Activated CD8-positive, alpha-beta T cell treated with anti-CD3 and anti-CD28 coated beads for 36 hours (primary cell): ENCODE measurements around the gene CRTC1. TPM values are rescaled to one million over a fixed set of nuclear protein-coding genes. Genes with fewer than 3 reads are reported as not detected.
A peak's percentile ranks its signal among the peaks of the same experiment; 100 is the strongest.

Experiments used
- ATAC-seq: fragments of 200-7000 bp; cut with Tn5 transposase; one replicate; pipeline ENCODE4 v1.10.0; 2021; ENCODE audit warnings: mild to moderate bottlenecking, moderate library complexity
- CTCF ChIA-PET: fragments of 350-600 bp; sonication (Branson Sonifier 250); formaldehyde crosslinking; loops from one replicate; lab custom pipeline; 2021; ENCODE audit warnings: antibody characterized with exemption; lab: Charles Lee
- POLR2A ChIA-PET: fragments of 350-600 bp; sonication (Branson Sonifier 250); formaldehyde crosslinking; loops from one replicate; lab custom pipeline; 2021; ENCODE audit warnings: antibody characterized with exemption; lab: Charles Lee
- DNase-seq: peaks from one replicate; pipeline ENCODE4 v3.0.0-alpha.2; 2020
- H3K27ac Mint-ChIP-seq: one replicate; pipeline ENCODE4 v1.8.0; 2021; ENCODE audit warnings: mild to moderate bottlenecking, mixed read lengths
- H3K27me3 Mint-ChIP-seq: one replicate; pipeline ENCODE4 v1.8.0; 2021; ENCODE audit warnings: mixed read lengths
- H3K36me3 Mint-ChIP-seq: one replicate; pipeline ENCODE4 v1.8.0; 2021; ENCODE audit warnings: low read depth, mixed read lengths
- H3K4me1 Mint-ChIP-seq: one replicate; pipeline ENCODE4 v1.8.0; 2021; ENCODE audit warnings: low read depth, mixed read lengths
- H3K4me3 Mint-ChIP-seq: one replicate; pipeline ENCODE4 v1.8.0; 2021; ENCODE audit warnings: mild to moderate bottlenecking, moderate library complexity, mixed read lengths
- H3K9me3 Mint-ChIP-seq: one replicate; pipeline ENCODE4 v1.8.0; 2021; ENCODE audit warnings: mixed read lengths
- CTCF ChIP-seq: fragments of 200-600 bp; IDR thresholded peaks from one replicate; pipeline ENCODE4 v1.8.0; 2022; ENCODE audit warnings: antibody characterized with exemption, mild to moderate bottlenecking
- intact Hi-C: fragments of 100-400 bp; cut with micrococcal nuclease; formaldehyde crosslinking; loops from one replicate; pipeline ENCODE4 v1.10.0; 2022
- total RNA-seq, 2 experiments: library from RNA; stranded (reverse); gene quantifications; one replicate each; pipeline ENCODE4 v1.2.3, GENCODE V29; 2021

CRTC1 gene
- total RNA-seq, 2 experiments from 2014 or later = 4.4 to 4.5 TPM

DNA sequence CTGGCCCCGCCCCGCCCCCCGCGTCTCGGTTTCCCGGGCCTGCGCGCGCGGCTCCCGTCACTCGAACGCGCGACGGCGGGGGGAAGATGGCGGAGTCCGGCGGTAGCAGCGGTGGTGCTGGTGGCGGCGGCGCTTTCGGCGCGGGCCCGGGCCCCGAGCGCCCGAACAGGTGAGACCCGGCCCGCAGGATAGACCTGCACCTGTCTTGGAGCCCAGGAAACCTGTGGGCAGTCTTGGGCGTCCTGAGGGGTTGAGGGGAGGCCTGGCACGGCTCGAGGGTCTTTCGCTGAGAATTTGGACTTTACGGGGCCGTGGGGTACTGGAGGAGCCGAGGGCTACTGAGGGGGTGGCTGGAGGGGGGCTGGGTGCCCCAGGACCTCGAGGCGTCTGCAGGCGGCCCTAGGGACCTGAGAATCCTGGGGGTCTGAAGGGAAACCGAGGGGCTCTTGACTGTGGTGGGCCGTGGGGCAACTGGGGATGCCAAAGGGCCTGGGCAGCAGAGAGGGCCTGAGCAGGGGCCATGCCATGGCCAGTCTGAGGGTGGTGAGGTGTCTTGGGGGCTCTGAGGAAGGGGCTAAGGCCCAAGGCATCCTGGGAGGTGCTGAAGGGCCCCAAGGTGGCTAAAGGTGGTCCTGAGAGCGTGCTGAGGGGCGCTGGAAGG lies 46.4 kb upstream of the CRTC1 start, which contains the start of gene KLHL26:
Gene KLHL26 (plus strand): TSS at position 60 of the 661 bp plus-strand sequence. CDS start 27 bp downstream, at position 87.
- ATAC-seq = no peak
- CTCF ChIA-PET = no interaction called here
- Mint-ChIP-seq H3K4me1 (peaks cover 13% of the 10 kb centered on the region), H3K4me3 (peak within 1 kb of the TSS; percentile 87), H3K9me3 (no peaks in the 10 kb centered on the region), H3K27ac (peak within 1 kb of the TSS; percentile 84), H3K27me3 (no peaks in the 10 kb centered on the region), H3K36me3 (peaks cover 1% of the 10 kb centered on the region)
- POLR2A ChIA-PET = no interaction called here
- no peak for TF ChIP-seq CTCF
- no peak for DNase-seq
- intact Hi-C loops = loop anchor here (5.0 kb wide), 1 partner anchor 115 kb away; the partner anchor contains the start of gene ELL

DNA sequence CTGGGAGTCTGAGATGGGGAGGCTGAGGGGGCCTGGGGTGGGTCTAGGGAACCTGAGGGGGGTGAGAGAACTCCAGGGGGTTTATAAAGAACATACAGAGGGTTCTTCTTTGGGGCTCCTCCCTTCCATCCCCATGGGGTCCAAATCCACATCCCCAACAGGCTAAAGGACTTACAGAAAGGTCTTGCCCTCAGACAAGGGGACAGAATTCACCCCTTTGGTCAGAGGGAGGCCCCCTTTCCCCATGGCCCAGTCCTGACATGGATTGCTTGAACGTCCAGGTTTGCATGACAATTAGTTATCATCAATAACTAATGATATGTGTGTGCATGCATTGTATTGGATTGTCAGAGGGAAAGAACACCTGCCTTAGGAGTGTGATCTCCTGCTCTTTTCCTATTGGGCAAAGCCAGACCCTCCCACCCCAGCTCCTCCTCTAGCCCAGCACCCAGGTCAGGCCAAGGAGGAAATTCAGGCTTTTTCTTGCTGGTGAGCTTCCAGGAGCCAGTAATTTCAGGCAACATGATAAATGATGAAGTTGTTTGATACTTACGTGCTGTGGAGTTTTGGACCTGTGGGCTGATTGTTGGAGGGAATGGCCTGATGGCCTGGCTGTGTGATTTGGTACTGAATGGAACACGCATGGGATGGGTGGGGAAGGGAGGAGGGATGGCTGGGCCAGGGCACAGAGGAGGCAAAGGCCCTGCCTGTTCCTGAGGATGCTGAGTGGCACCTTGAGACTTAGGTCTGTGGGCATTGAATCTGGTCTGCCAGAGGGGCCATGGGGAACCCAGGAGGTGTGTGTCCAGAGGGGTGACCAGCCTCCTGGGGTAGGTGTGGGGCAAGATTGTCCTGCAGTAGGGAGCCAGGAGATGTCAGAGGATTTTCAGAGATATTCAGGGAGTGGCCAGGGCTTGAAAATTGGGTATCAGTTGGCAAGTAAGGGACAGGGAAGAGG lies 45.5 kb upstream of the CRTC1 start:
- intact Hi-C loops = loop anchor here (5.0 kb wide), 1 partner anchor 116 kb away; the partner anchor contains the start of gene ELL
- peaks cover 1% of the 10 kb centered on the region for H3K36me3 Mint-ChIP-seq
- H3K27ac Mint-ChIP-seq = peak overlapping the region; percentile 84
- ChIA-PET POLR2A (no interaction called here), CTCF (no interaction called here)
- DNase-seq (no peak), ATAC-seq (no peak)
- TF ChIP-seq CTCF = no peak
- H3K4me1 Mint-ChIP-seq = peaks cover 13% of the 10 kb centered on the region
- H3K9me3 Mint-ChIP-seq = no peaks in the 10 kb centered on the region
- H3K4me3 Mint-ChIP-seq = peak overlapping the region; percentile 87
- H3K27me3 Mint-ChIP-seq = no peaks in the 10 kb centered on the region

DNA sequence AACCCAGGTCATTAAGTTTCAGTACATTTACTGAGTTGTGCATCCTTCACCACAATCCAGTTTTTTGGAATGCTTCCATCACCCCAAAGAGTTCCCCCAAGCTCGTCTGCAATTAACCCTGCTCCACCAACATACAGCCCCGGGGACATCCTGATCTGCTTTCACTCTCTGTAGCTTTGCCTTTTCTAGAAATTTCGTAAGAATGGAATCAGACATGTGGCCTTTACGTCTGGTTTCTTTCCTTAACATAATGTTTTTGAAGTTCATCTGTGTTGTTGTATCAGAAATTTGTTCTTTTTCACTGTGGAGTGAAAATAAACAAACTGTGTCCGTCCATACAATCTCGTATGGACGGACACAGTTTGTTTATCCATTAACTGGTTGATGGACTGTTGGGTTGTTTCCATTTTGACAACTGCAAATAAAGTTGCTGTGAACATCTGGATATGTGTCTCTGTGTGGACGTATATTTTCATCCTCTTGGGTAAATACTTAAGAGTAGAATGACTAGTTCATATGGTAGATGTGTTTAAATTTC lies 43.7 kb upstream of the CRTC1 start:
- CTCF ChIA-PET = interaction anchor here (0.9 to 1.5 kb wide), 5 partner anchors 9 to 150 kb away, joined by 3 to 4 read pairs (median 3); no protein-coding TSS in a partner anchor
- H3K9me3 Mint-ChIP-seq = no peaks in the 10 kb centered on the region
- H3K27me3 Mint-ChIP-seq = no peaks in the 10 kb centered on the region
- H3K4me3 Mint-ChIP-seq = no peak overlapping the region
- ATAC-seq = no peak
- DNase-seq = no peak
- no peak for TF ChIP-seq CTCF
- H3K36me3 Mint-ChIP-seq = peaks cover 5% of the 10 kb centered on the region
- no peak overlapping the region for H3K27ac Mint-ChIP-seq
- POLR2A ChIA-PET = interaction anchor here (1.3 kb wide), 1 partner anchor 9 kb away, joined by 3 read pairs; no protein-coding TSS in a partner anchor
- H3K4me1 Mint-ChIP-seq = peaks cover 18% of the 10 kb centered on the region
- intact Hi-C loops = loop anchor here (5.0 kb wide), 1 partner anchor 117 kb away; the partner anchor contains the start of gene ELL

DNA sequence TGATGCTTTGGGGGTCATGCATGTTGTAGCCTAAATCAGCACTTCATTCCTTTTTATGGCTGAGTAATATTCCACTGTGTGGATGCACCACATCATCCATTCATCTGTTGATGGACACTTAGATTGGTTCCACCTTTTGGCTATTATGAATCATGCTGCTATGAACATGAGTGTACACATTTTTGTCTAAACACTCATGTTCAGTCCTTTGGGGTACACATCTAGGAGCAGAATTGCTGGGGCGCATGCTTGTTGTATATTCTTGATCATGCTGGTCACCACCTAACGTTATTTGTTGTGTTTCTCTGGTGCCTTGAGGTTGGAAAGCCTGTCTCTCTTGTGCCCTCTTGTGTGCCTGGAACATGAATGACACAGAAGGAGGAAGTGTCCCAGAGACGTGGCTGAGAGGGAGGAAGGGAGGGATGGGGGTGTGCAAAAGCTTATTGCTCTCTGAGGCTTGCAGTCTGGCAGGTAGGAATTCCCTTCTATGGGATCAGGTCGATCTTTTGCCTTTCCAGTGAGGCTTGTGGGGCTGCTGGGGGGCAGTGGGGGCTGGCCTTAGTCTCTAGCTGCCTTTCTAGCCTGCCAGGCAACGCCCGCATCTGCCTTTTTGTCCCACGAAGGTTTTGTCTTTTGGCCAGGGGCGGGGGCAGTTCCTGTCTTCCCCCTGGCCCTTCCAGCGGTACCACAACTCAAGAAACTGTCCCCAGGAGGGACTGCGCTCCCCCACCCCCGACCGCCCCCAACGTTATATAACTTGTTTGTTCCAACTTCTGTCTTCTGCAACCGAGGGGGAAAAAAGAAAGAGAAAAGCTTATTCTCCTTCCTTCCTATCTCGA lies 39.1 kb upstream of the CRTC1 start:
- ATAC-seq = peak; percentile 37
- ChIA-PET CTCF (interaction anchor here (1.0 kb wide), 1 partner anchor 183 kb away, joined by 3 read pairs; no protein-coding TSS in a partner anchor), POLR2A (interaction anchor here (1.3 kb wide), 1 partner anchor 56 kb away, joined by 4 read pairs; the partner anchor contains the start of gene REX1BD)
- TF ChIP-seq CTCF = no peak
- H3K27me3 Mint-ChIP-seq = no peaks in the 10 kb centered on the region
- H3K27ac Mint-ChIP-seq = no peak overlapping the region
- no peaks in the 10 kb centered on the region for H3K9me3 Mint-ChIP-seq
- DNase-seq = no peak
- no peak overlapping the region for H3K4me3 Mint-ChIP-seq
- peaks cover 16% of the 10 kb centered on the region for H3K4me1 Mint-ChIP-seq
- intact Hi-C loops = no loop called here
- H3K36me3 Mint-ChIP-seq = peaks cover 5% of the 10 kb centered on the region
